GM18505 (cell line): ENCODE measurements around the gene CD248.
A peak's percentile ranks its signal among the peaks of the same experiment; 100 is the strongest.

Experiments used
- ATAC-seq: cut with Tn5 transposase; IDR thresholded peaks from one replicate; pipeline ENCODE4 v1.9.1; 2021; ENCODE audit not compliant: unreplicated experiment
- POLR2A ChIP-seq: IDR thresholded peaks from 4 replicates; pipeline ENCODE4 v1.6.1; 2011; ENCODE audit warnings: borderline replicate concordance; ENCODE audit not compliant: insufficient read depth, insufficient read length; ENCODE audit errors: extremely low read depth

The CD248 gene

DNA sequence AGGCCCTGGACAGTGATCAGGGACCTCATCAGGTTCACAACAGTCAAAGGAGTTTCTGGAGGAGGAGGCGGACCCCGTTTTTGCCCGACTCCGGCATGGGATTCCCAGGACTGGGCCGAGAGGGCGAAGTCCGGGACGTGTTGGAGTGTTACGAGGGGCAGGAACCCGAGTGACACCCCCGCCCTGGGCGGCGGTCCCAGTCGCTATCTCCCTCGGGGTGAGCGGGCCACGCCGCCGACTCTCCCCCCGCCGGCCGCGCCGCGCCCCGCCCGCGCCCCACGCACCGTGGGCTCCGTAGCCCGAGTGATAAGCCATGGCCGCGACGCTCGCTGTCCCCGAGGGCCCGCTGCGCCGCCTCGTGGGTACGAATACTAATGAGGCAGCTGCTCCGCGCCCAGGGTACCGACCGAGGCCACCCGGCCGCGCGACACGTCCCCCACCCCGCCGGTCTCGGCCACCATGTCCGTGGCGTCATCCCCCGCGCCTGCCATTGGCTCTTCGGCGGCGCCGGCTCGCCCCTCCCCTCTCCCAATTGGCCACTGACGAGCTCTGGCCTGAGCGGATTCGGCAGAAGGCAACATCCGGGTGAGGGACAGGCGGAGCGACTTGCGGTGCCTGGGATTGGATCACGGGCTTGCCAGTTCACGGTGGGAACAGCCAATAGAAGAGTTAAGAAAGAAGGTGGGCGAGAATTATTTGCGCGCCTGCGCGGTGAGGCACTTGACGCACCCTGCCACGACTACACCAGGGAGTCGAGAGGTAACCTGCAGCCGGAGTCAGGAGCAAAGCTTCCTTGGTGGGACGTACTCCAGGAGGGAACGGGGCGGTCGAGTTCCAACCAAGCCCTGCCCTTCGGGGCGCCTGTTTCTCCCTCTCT is 27.9 kb downstream of the CD248 start, which contains the start of gene YIF1A:
Gene YIF1A, minus strand, starts transcription at position 473 of the 877 bp plus-strand sequence. Its CDS starts 158 bp downstream, at position 315.
- ATAC-seq = peak; percentile 86
- TF ChIP-seq POLR2A = peak; percentile 87

DNA sequence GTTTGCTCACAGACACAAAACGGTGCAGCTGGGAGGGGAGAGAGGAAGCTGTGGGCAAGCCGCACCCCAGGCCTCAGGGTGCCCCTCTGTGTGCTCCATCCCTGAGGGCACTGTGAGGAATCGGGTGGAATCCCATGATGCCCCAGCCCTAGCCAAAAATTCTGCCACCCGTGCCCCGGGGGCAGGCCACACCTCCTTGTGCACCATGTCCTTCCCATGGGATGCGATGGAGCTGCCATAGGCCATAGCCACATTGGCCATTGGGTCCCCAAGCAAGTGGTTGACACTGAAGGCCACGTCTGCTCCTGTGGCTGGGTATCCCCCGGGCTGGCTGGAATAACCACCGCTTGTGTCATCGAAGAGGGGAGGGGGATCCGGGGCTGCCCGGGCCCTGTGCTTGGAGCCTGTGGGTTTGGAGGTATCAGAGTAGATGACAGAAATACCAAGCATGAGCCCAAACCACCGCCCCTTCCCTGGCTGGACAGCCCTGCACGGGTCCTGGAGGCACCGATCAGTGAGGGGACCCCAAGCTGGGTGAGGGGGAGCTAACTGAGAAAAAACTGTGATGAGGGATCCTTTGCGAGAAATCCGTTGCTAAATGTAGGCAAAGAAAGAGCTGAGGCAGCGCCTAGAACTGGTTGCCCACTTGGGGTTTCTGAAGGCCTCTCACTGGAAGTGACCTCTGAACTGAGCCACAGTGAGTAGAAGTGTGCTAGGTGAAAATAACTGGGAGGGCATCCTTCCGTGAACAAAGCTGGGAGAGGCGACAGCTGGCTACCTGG is 28.8 kb downstream of the CD248 start:
- no peak for TF ChIP-seq POLR2A
- ATAC-seq = no peak

DNA sequence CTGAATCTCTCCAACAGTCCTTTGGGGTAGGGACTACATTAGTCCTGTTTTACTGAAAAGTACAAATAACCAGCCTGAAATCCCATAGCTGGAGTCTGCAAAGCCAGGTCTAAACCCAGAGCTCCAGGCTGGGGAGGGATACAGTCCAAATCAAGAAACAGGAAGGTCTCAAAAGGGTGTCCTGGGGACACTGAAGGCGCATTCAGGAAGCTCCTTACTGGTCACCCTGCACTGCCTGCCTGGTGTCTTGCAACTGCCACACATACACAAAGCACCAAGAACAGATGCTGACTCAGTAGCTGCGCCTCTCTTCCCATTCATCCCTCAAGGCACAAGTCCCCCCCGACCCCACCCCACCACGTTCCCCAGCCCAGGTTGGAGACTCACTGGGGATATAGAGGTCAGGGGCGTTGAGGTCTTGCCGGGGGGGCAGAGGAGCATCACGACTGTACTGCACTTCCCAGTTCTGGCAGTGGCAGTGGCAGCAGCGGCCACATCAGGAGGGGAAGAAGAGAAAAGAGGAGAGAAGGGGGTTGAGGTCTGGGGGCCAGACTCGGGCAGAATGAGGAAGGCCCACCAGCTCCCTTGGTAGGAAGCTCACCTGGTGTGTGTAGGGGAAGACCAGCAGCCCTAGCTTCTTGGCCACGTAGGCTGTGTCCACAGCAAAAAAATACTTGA is 29.5 kb downstream of the CD248 start:
- ATAC-seq = no peak
- TF ChIP-seq POLR2A = no peak

DNA sequence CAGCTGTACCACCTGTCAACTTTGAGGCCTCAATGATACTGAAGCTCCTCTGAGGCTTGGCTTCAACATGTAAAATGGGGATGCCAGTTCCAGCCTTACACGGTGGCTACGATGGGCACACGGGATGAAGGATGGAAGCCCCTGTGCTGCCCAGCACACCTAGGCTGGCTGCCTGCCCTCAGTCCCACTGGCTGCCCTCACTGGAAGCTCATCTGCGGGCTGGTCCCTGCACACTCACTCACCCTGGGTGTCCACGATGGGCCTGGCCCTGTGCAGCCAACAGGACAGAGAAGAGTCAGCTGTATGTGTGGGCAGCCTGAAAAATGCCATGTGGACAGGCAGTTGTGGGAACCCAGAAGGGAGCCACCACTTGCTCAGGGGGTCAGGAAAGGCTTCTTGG is 30.1 kb downstream of the CD248 start:
- TF ChIP-seq POLR2A = no peak
- ATAC-seq = no peak

DNA sequence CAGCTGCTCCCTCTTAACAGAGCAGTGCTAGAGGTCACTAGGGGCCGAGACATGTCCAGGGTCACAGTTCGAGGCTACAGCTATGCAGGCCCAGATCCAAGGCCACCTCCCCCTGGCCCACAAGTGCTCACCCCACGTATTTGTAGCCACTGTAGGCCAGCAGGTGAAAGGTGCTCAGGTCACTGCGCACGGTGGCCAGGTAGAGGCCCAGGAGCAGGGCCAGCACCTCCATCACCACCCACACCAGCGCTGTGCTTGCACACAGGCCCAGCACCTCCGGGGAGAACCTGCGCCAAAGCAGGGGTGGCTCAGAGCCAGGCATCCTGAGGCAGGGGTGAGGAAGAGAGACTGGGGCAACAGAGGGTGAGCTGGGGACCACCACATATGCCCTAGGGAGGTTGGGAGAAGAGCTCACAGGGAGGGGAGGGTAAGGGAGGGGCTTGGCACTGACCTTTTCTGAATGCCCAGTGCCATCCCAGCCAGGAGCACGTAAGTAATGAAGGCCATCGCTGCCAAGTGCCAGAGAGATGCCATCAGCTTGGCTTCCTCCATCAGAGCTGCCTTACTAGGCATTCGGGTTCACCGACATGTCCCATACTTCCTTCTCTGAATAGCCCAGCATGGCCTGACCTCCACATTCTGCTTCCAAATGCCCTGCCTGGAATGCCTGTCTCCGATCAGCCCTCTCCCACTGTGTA is 31.4 kb downstream of the CD248 start:
- no peak for ATAC-seq
- no peak for TF ChIP-seq POLR2A

DNA sequence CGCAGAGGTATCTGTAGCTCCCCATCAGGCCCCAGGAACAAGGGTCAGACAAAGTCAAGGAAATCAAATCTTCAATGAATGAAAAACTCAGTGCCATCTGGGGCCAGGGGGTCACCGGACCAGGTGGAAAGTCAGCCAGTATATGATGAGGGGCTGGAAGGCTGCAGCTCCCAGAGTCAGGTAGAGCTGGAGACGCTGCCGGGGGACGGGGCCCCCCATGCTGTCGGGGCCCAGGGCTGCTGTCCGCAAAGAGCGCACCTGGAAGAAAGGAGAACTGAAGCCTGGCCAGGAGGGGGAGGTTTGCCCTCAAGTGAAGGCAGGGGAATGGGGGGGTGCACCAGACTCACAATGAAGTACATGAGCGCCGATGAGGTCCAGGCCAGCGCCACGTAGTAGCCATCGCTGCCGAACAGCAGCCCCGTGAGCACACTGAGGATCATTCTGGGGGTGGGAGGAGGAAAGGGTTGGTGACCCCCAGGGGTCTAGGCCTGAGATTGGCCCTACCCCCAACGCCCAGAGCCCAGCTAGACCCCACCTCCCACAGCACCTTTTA is 32.2 kb downstream of the CD248 start:
- no peak for TF ChIP-seq POLR2A
- no peak for ATAC-seq

DNA sequence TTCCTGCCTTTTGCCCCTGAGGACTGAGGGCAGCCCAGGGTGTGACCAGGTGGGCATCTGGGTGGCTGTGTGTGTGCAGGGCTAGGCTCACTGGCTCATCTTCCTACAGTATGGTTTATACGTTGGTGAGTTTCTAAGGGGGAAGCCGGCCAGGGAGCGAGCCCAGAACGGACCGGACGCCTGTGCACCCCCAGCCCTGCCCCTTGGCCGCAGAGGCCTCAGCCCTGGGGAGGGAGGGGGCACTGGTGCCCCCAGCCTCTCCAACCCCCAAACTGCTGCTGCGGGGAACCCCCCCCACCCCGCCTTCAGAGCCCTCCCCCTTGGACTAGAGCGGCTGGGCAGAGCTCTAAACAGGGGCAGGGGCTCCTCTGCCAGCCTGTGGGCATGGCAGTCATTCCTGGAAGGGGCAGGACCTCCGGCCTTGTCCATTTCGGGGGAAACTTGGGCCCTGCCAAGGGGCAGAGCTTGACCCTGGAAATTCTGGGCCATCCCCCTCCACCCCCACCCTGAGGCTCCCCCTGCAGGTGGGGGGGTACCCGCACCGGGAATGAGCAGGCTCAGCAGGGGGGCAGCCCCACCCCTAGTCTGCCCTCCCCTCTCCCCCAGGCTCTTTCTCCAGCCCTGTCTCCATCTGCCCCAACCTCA is 33.3 kb downstream of the CD248 start:
- no peak for ATAC-seq
- no peak for TF ChIP-seq POLR2A

DNA sequence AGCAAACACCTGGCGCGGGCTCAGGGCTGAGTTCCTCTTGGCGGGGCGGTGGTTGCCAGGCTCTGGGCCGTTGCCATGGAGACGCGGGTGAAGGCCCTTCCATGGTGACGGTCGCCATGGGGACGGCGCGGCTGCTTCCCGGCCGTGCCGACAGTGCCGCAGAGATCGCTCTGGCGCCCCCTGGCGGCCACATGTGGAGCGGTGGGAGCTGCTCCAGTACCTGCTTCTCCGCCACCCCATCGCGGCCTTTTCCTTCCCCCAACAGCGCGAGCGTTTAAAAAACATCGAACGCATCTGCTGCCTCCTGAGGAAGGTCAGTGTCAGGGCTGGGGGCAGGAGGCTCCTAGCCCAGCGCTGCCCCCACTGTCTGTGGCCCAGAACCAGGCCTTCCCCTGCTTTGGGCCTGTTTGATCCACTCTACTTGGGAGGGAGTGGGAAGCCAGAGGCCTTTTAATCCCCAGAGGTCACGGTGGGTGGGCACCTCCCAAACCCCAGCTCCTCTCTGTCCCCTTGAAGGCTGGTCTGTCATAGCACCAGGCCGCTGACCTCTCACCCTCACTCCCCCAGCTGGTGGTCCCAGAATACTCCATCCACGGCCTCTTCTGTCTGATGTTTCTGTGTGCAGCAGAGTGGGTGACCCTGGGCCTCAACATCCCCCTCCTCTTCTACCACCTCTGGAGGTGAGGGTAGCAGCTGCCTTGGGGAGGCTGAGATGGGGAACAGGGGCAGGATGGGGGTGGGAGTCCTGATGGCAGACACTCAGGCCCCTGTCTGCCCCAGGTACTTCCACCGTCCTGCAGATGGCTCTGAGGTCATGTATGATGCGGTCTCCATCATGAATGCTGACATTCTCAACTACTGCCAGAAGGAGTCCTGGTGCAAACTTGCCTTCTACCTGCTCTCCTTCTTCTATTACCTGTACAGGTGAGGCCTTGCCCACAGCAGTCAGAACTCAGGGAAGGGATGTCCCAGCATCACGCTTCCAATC is 34.1 kb downstream of the CD248 start:
- peak; percentile 5 for TF ChIP-seq POLR2A
- peak; percentile 71 for ATAC-seq

DNA sequence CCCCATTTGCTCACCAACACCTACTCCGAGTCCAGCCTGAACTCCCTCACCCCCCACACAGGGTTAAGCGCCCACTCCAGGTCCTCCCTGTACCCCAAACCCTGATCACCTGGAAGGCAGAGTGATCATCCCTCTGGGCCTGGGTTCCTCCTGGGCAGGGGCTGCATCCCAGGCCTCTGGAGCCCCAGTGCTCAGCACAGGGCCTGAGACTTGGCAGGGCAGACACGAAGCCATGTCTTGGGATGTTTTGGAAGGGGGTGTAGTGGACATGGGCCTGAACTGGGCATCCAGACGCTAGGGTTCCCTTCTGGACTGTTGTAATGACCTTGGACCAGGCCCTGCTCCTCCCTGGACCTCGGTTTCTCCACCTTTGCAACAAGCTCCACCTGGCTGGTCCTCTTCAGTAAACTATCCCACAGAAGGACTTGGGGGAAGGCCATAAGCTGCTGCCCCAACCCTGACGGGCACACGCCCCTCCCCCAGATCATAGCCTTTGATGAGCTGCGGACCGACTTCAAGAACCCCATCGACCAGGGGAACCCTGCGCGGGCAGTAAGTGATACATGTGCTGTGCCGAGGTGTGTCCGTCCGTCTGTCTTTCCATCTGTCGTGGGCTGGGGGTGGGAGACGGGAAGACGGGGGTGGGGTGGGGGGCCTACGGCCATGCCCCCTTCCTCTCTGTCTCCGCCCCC is 34.9 kb downstream of the CD248 start:
- TF ChIP-seq POLR2A = peak; percentile 22

DNA sequence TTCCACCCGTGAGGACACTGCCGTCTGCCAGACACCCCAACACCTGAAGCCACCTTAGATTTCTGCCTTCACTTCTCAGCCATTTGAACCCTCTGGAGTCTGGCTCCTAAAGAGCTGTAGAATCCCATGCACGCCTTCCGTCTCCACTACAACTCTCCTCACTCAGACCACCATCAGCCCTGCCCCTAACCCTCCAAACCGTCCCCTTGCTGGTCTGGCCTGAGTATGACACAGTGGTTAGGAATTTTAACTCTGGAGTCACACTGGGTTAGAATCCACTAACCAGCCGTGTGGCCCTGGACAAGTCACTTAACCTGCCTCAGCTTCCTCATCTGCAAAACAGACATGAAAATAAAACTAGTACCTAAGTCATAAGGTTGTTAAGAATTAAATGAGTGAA is 35.8 kb downstream of the CD248 start:
- TF ChIP-seq POLR2A = no peak
- ATAC-seq = no peak

More for the DNA sequence above, 34.9 kb downstream of the CD248 start:
- ATAC-seq = peak; percentile 3
